GM12873 (cell line): ENCODE data around the gene CYP26C1.

Experiments used
- CTCF ChIP-seq: IDR thresholded peaks from 2 replicates; pipeline ENCODE4 v1.5.1; 2012; ENCODE audit warnings: low read depth, mild to moderate bottlenecking, moderate library complexity, low read length, control low read depth; ENCODE audit not compliant: insufficient read depth; ENCODE audit errors: missing control alignments

Gene CYP26C1

GRCh38 chr10:93110472-93111146, 50.0 kb downstream of the CYP26C1 start:
- TF ChIP-seq CTCF = no peak

GRCh38 chr10:93113042-93113441, 52.4 kb downstream of the CYP26C1 start:
- no peak for TF ChIP-seq CTCF

GRCh38 chr10:93115661-93116383, 55.2 kb downstream of the CYP26C1 start:
- peak; percentile 71 for TF ChIP-seq CTCF
